SK-N-SH treated with all-trans-retinoic acid at 6 μM for 48 hours (cell line): ENCODE results near the gene GALNT15.

Source experiments
- ISL1 ChIP-seq: fragments of 250-450 bp; sonication (Bioruptor Pico); IDR thresholded peaks from 2 replicates; pipeline ENCODE4 v2.1.2; 2022; ENCODE audit warnings: mild to moderate bottlenecking, moderate library complexity
- OSR1 ChIP-seq: fragments of 250-450 bp; sonication (Bioruptor Pico); IDR thresholded peaks from 2 replicates; pipeline ENCODE4 v1.8.0; 2022; ENCODE audit warnings: moderate library complexity, mild to moderate bottlenecking, inconsistent platforms
- SNAI2 ChIP-seq: fragments of 250-450 bp; sonication (Bioruptor Pico); IDR thresholded peaks from 2 replicates; pipeline ENCODE4 v1.5.0; 2020; ENCODE audit warnings: mild to moderate bottlenecking, moderate library complexity
- ZFP30 ChIP-seq: fragments of 450-650 bp; formaldehyde crosslinking; IDR thresholded peaks from 2 replicates; pipeline ENCODE4 v1.5.0; 2022; ENCODE audit warnings: mild to moderate bottlenecking, moderate library complexity
- ZNF70 ChIP-seq: fragments of 450-650 bp; formaldehyde crosslinking; IDR thresholded peaks from 2 replicates; pipeline ENCODE4 v1.5.0; 2020; ENCODE audit warnings: mild to moderate bottlenecking, moderate library complexity
- TF ChIP-seq, protein P1 (sequence below): fragments of 250-450 bp; sonication (Bioruptor Pico); IDR thresholded peaks from 2 replicates; pipeline ENCODE4 v1.8.0; 2020; ENCODE audit warnings: mild to moderate bottlenecking, moderate library complexity, borderline replicate concordance
- TF ChIP-seq, protein P2 (sequence below): fragments of 250-450 bp; sonication (Bioruptor Pico); IDR thresholded peaks from 2 replicates; pipeline ENCODE4 v1.5.0; 2020; ENCODE audit warnings: mild to moderate bottlenecking, moderate library complexity

DNA sequence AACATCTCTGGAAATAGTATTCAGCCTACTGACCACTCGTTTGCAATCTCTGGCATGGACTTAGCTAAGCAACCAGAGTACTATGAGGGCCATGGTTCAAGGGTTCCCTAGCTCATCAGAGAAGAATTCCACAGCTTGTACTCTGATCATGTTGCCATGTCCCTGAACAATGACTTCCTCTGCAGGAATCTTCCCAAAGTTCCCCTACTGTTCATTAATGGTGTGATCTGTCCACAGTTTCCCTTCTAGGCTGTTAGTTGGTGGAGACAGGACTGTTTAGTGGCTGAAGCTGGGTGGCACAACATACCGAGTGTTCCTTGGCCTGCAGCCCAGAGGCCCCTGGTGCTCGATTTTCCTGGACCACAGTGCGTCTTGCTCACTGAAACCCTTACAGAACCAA is 44.4 kb upstream of the GALNT15 start:
- TF ChIP-seq, protein P1, sequence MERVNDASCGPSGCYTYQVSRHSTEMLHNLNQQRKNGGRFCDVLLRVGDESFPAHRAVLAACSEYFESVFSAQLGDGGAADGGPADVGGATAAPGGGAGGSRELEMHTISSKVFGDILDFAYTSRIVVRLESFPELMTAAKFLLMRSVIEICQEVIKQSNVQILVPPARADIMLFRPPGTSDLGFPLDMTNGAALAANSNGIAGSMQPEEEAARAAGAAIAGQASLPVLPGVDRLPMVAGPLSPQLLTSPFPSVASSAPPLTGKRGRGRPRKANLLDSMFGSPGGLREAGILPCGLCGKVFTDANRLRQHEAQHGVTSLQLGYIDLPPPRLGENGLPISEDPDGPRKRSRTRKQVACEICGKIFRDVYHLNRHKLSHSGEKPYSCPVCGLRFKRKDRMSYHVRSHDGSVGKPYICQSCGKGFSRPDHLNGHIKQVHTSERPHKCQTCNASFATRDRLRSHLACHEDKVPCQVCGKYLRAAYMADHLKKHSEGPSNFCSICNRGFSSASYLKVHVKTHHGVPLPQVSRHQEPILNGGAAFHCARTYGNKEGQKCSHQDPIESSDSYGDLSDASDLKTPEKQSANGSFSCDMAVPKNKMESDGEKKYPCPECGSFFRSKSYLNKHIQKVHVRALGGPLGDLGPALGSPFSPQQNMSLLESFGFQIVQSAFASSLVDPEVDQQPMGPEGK (CRISPR knock-in tag), result no peak
- TF ChIP-seq ZNF70 (CRISPR knock-in tag) (no peak), OSR1 (CRISPR knock-in tag) (no peak), ZFP30 (no peak), SNAI2 (CRISPR knock-in tag) (no peak), ISL1 (CRISPR knock-in tag) (no peak)
- TF ChIP-seq, protein P2, sequence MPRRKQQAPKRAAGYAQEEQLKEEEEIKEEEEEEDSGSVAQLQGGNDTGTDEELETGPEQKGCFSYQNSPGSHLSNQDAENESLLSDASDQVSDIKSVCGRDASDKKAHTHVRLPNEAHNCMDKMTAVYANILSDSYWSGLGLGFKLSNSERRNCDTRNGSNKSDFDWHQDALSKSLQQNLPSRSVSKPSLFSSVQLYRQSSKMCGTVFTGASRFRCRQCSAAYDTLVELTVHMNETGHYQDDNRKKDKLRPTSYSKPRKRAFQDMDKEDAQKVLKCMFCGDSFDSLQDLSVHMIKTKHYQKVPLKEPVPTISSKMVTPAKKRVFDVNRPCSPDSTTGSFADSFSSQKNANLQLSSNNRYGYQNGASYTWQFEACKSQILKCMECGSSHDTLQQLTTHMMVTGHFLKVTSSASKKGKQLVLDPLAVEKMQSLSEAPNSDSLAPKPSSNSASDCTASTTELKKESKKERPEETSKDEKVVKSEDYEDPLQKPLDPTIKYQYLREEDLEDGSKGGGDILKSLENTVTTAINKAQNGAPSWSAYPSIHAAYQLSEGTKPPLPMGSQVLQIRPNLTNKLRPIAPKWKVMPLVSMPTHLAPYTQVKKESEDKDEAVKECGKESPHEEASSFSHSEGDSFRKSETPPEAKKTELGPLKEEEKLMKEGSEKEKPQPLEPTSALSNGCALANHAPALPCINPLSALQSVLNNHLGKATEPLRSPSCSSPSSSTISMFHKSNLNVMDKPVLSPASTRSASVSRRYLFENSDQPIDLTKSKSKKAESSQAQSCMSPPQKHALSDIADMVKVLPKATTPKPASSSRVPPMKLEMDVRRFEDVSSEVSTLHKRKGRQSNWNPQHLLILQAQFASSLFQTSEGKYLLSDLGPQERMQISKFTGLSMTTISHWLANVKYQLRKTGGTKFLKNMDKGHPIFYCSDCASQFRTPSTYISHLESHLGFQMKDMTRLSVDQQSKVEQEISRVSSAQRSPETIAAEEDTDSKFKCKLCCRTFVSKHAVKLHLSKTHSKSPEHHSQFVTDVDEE, result no peak
